SIG-M5 treated with dmso at 0.1 percent for 504 hours (cell line): Measurements from ENCODE around the gene CASP9.

ENCODE experiments used
- DNase-seq: peaks from one replicate; lab custom pipeline; 2025; ENCODE audit not compliant: unreplicated experiment; lab: John Stamatoyannopoulos, UW

The CASP9 gene

GRCh38 chr1:15449567-15449966, 74.4 kb downstream of the CASP9 start:
- no peak for DNase-seq

GRCh38 chr1:15448877-15449462, 75.0 kb downstream of the CASP9 start:
- DNase-seq: no peak

GRCh38 chr1:15446212-15446611, 77.8 kb downstream of the CASP9 start:
- DNase-seq: no peak

- no peak for DNase-seq
Observed at GRCh38 chr1:15445390-15446122, 78.5 kb downstream of the CASP9 start.

- DNase-seq: no peak
Observed at GRCh38 chr1:15444468-15445389, 79.3 kb downstream of the CASP9 start.

- DNase-seq: no peak
Observed at GRCh38 chr1:15443281-15443680, 80.7 kb downstream of the CASP9 start.

- no peak for DNase-seq
Observed at GRCh38 chr1:15442759-15443158, 81.3 kb downstream of the CASP9 start.

- no peak for DNase-seq
Observed at GRCh38 chr1:15442119-15442518, 81.9 kb downstream of the CASP9 start.
